HG03457 (cell line): ENCODE results near the gene ZBTB20.
"Not testable (repeated sequence)": the region's sequence is repeated elsewhere in the genome, so short reads cannot be mapped to it uniquely, and the experiment has no call there.

Experiments used
- ATAC-seq: cut with Tn5 transposase; IDR thresholded peaks from one replicate; pipeline ENCODE4 v1.9.1; 2021; ENCODE audit warnings: moderate number of reproducible peaks; ENCODE audit not compliant: unreplicated experiment

Gene ZBTB20

GRCh38 chr3:114686621-114687020, 460.5 kb downstream of the ZBTB20 start:
- no peak for ATAC-seq

GRCh38 chr3:114685161-114685560, 461.9 kb downstream of the ZBTB20 start:
- ATAC-seq, result no peak

- no peak for ATAC-seq
Measured at GRCh38 chr3:114680299-114680698, 466.8 kb downstream of the ZBTB20 start.

- ATAC-seq, result not testable (repeated sequence)
Measured at GRCh38 chr3:114679773-114680172, 467.3 kb downstream of the ZBTB20 start.

GRCh38 chr3:114675104-114675503, 472.0 kb downstream of the ZBTB20 start:
- no peak for ATAC-seq

GRCh38 chr3:114674036-114674435, 473.1 kb downstream of the ZBTB20 start:
- no peak for ATAC-seq

GRCh38 chr3:114673481-114673880, 473.6 kb downstream of the ZBTB20 start:
- ATAC-seq, result no peak

- no peak for ATAC-seq
Measured at GRCh38 chr3:114672692-114673447, 474.2 kb downstream of the ZBTB20 start.

- no peak for ATAC-seq
Measured at GRCh38 chr3:114671741-114672510, 475.2 kb downstream of the ZBTB20 start.

- ATAC-seq, result no peak
Measured at GRCh38 chr3:114669614-114670013, 477.5 kb downstream of the ZBTB20 start.

GRCh38 chr3:114668099-114668498, 479.0 kb downstream of the ZBTB20 start:
- no peak for ATAC-seq

- no peak for ATAC-seq
Measured at GRCh38 chr3:114666623-114667022, 480.5 kb downstream of the ZBTB20 start.

- ATAC-seq, result no peak
Measured at GRCh38 chr3:114664006-114664405, 483.1 kb downstream of the ZBTB20 start.

- no peak for ATAC-seq
Measured at GRCh38 chr3:114660808-114661207, 486.3 kb downstream of the ZBTB20 start.

GRCh38 chr3:114660124-114660523, 487.0 kb downstream of the ZBTB20 start:
- no peak for ATAC-seq

- ATAC-seq, result no peak
Measured at GRCh38 chr3:114659109-114660061, 487.7 kb downstream of the ZBTB20 start.

- ATAC-seq, result no peak
Measured at GRCh38 chr3:114651555-114651954, 495.5 kb downstream of the ZBTB20 start.

GRCh38 chr3:114650808-114651207, 496.3 kb downstream of the ZBTB20 start:
- ATAC-seq, result no peak

- ATAC-seq, result no peak
Measured at GRCh38 chr3:114649331-114649730, 497.8 kb downstream of the ZBTB20 start.

GRCh38 chr3:114646526-114646925, 500.6 kb downstream of the ZBTB20 start:
- ATAC-seq, result no peak

- no peak for ATAC-seq
Measured at GRCh38 chr3:114645392-114645791, 501.7 kb downstream of the ZBTB20 start.
